HG03575 (cell line): Measurements from ENCODE around the gene SF3A1.

Experiments
- ATAC-seq: cut with Tn5 transposase; IDR thresholded peaks from one replicate; pipeline ENCODE4 v1.9.1; 2021; ENCODE audit not compliant: unreplicated experiment, insufficient number of reproducible peaks, low FRiP score; ENCODE audit errors: extremely low read depth

SF3A1 gene

GRCh38 chr22:30284172-30284571 is 72.5 kb downstream of the SF3A1 start:
- ATAC-seq: no peak

GRCh38 chr22:30283342-30283741 is 73.4 kb downstream of the SF3A1 start:
- ATAC-seq: no peak

GRCh38 chr22:30282616-30283046 is 74.1 kb downstream of the SF3A1 start:
- ATAC-seq: no peak
